ENCODE measurements around the gene SLC9A9.

SLC9A9 gene

GRCh38 chr3:143222981-143223380 lies 625.3 kb downstream of the SLC9A9 start:
- TF ChIP-seq Cebpa-rat (IDR thresholded peaks at IDR 0.05): no peak
- Histone ChIP-seq H3K27ac (no peak overlapping the region), H3K4me1 (peaks cover 37% of the 10 kb centered on the region), H3K27me3 (no peaks in the 10 kb centered on the region), H3K4me2 (no peak overlapping the region), H3K9ac (no peak overlapping the region), H3K36me3 (no peaks in the 10 kb centered on the region), H3K4me3 (no peak overlapping the region), H3K9me3 (no peaks in the 10 kb centered on the region), H4K20me1 (no peaks in the 10 kb centered on the region)

- H3K9ac ChIP-seq: no peak overlapping the region
- no peaks in the 10 kb centered on the region for H3K9me3 ChIP-seq
- H3K4me2 ChIP-seq: no peak overlapping the region
- no peaks in the 10 kb centered on the region for H3K36me3 ChIP-seq
- no peak for TF ChIP-seq Cebpa-rat (IDR thresholded peaks at IDR 0.05)
- H3K27ac ChIP-seq: no peak overlapping the region
- H3K27me3 ChIP-seq: no peaks in the 10 kb centered on the region
- no peak overlapping the region for H3K4me3 ChIP-seq
- peaks cover 42% of the 10 kb centered on the region for H3K4me1 ChIP-seq
- no peaks in the 10 kb centered on the region for H4K20me1 ChIP-seq
Observed at GRCh38 chr3:143222505-143222904, 625.8 kb downstream of the SLC9A9 start.

GRCh38 chr3:143221446-143221845 lies 626.8 kb downstream of the SLC9A9 start:
- no peak overlapping the region for H3K4me3 ChIP-seq
- H3K4me1 ChIP-seq: peaks cover 53% of the 10 kb centered on the region
- TF ChIP-seq Cebpa-rat (IDR thresholded peaks at IDR 0.05): no peak
- H3K4me2 ChIP-seq: peak overlapping the region; percentile 55; the same call in 1 of the 2 replicates
- no peak overlapping the region for H3K9ac ChIP-seq
- H4K20me1 ChIP-seq: no peaks in the 10 kb centered on the region
- H3K36me3 ChIP-seq: no peaks in the 10 kb centered on the region
- H3K9me3 ChIP-seq: no peaks in the 10 kb centered on the region
- no peak overlapping the region for H3K27ac ChIP-seq
- H3K27me3 ChIP-seq: no peaks in the 10 kb centered on the region

GRCh38 chr3:143220741-143221140 lies 627.5 kb downstream of the SLC9A9 start:
- peaks cover 59% of the 10 kb centered on the region for H3K4me1 ChIP-seq
- no peak overlapping the region for H3K4me3 ChIP-seq
- TF ChIP-seq Cebpa-rat (IDR thresholded peaks at IDR 0.05): no peak
- no peaks in the 10 kb centered on the region for H3K36me3 ChIP-seq
- H3K9ac ChIP-seq: no peak overlapping the region
- H3K27ac ChIP-seq: no peak overlapping the region
- H3K27me3 ChIP-seq: no peaks in the 10 kb centered on the region
- no peaks in the 10 kb centered on the region for H4K20me1 ChIP-seq
- H3K4me2 ChIP-seq: peak overlapping the region; percentile 55
- no peaks in the 10 kb centered on the region for H3K9me3 ChIP-seq

- peak overlapping the region; percentile 52 for H3K27ac ChIP-seq
- H3K9ac ChIP-seq: no peak overlapping the region; the same call in 1 of the 2 replicates
- H3K4me3 ChIP-seq: no peak overlapping the region
- peaks cover 4% of the 10 kb centered on the region; the same call in 1 of the 2 replicates for H3K9me3 ChIP-seq
- H3K4me1 ChIP-seq: peaks cover 59% of the 10 kb centered on the region
- H3K4me2 ChIP-seq: peak overlapping the region; percentile 77
- no peaks in the 10 kb centered on the region for H3K27me3 ChIP-seq
- TF ChIP-seq Cebpa-rat (IDR thresholded peaks at IDR 0.05): no peak
- H3K36me3 ChIP-seq: no peaks in the 10 kb centered on the region
- no peaks in the 10 kb centered on the region for H4K20me1 ChIP-seq
Observed at GRCh38 chr3:143218166-143218835, 630.0 kb downstream of the SLC9A9 start.

GRCh38 chr3:143217283-143217682 lies 631.0 kb downstream of the SLC9A9 start:
- no peaks in the 10 kb centered on the region for H3K27me3 ChIP-seq
- H3K36me3 ChIP-seq: no peaks in the 10 kb centered on the region
- peak overlapping the region; percentile 77 for H3K4me2 ChIP-seq
- H3K9me3 ChIP-seq: peaks cover 12% of the 10 kb centered on the region; the same call in 1 of the 2 replicates
- H3K27ac ChIP-seq: peak overlapping the region; percentile 59
- H3K4me1 ChIP-seq: peaks cover 59% of the 10 kb centered on the region
- no peaks in the 10 kb centered on the region for H4K20me1 ChIP-seq
- no peak for TF ChIP-seq Cebpa-rat (IDR thresholded peaks at IDR 0.05)
- no peak overlapping the region for H3K4me3 ChIP-seq
- H3K9ac ChIP-seq: no peak overlapping the region

GRCh38 chr3:143216709-143217182 lies 631.5 kb downstream of the SLC9A9 start:
- Histone ChIP-seq H3K4me2 (peak overlapping the region; percentile 77), H3K27me3 (no peaks in the 10 kb centered on the region), H3K9me3 (peaks cover 13% of the 10 kb centered on the region; the same call in 1 of the 2 replicates), H3K36me3 (no peaks in the 10 kb centered on the region), H3K4me3 (no peak overlapping the region), H3K9ac (no peak overlapping the region), H4K20me1 (no peaks in the 10 kb centered on the region), H3K4me1 (peaks cover 59% of the 10 kb centered on the region), H3K27ac (peak overlapping the region; percentile 59)
- no peak for TF ChIP-seq Cebpa-rat (IDR thresholded peaks at IDR 0.05)
